T1000 (cell line): ENCODE data around the gene PDLIM5.
"Not testable (repeated sequence)": the region's sequence is repeated elsewhere in the genome, so short reads cannot be mapped to it uniquely, and the experiment has no call there.

Experiments used
- DNase-seq: peaks from one replicate; lab custom pipeline; 2025; ENCODE audit warnings: mixed read lengths; lab: John Stamatoyannopoulos, UW

Gene PDLIM5

DNA sequence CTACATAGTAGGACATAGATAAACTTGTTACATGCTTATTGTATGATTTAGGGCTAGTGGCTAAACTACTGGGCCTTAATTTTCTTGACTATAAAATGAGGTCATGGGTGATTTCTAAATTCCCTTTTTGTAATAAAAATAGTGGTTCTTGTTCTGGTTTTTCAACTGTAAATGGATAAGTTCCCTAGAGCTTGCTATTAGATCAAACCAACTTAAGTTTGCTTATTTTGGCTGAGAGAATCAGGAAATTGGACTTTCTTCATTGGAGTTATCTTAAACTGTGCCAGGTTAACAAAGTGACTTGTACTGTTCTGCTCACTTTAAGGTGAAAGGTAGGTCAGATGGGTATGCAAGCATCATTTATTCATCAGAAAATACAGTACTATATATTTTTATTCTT is 78.3 kb downstream of the PDLIM5 start:
- DNase-seq = no peak

DNA sequence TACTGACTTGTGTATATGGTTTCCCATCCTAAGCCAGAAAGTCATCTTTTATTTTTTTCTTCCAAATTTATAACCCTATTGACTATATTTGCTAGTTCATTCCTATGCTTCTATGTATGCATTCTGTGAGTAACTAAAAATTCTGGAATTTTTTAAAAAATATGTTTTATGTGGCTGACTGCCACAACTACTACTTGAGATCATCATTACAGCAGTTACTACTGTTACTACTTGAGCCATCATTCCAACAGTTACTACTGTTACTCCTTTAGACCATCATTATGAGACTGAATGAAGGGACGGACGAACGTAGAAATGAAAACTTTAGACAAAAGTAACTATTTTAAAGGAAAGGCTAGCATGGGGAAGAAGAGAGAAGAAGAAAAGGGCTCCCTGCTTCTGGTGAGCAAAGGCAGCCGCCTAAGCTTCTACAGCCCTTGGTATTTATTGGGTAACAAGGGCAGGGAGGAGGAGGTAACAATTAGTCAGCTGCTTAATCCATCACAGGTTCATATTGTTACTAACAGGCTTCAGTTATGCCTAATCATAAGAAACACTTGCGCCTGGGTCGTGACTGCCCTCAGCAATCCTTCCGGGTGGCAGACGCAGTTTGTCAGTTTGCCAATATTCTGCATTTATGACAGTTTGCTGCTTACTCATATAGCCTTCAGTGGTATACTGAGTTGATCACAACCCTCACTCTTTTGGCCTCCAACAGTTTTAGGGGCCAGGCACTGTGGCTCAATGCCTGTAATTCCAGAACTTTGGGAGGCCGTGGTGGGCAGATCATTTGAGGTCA is 80.4 kb downstream of the PDLIM5 start:
- peak; percentile 55 for DNase-seq

GRCh38 chr4:94533405-94534223 is 81.9 kb downstream of the PDLIM5 start:
- DNase-seq = no peak

DNA sequence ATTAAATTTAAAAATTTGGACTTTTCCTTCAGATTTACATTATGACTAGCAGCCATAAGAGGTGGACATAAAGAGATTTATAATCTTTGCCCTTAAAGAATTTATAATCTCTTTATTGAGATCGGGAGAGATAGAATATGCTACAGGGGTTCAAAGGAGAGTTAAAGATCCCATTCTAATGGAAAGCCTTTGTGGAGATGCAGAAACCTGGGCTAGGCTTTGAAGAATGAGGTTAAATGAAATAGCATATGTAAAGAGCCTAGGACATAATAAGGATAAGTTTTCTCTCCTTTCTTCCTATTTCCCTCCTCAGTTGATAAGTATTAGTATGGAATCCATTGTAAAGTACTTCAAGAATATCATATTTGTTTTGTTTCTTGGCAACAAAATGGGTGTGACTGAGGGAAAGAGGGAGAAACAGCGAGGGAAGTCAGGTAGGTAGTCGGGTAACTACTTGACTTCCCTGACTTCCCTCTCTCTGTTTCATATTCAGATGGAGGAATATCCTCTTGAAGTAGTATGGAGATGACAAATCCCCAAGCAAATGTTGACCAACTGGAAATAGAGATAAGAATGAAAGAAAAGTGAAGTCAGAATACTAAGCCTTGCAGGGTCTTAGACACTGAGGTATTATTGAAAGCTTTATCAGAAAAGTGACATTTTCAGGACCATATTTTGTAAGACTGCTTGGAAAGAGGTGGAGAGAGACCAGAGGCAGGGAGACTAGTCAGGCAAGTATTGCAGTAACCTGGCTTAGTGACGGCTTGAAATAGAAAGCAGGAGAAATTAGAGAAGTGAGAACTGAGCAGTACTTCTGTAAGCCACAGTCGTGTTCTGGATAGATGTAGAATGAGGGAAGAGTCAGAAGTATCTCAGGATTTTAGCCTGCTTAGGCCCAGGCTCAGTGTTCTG is 82.9 kb downstream of the PDLIM5 start:
- DNase-seq = no peak

GRCh38 chr4:94536049-94536448 is 84.3 kb downstream of the PDLIM5 start:
- no peak for DNase-seq

DNA sequence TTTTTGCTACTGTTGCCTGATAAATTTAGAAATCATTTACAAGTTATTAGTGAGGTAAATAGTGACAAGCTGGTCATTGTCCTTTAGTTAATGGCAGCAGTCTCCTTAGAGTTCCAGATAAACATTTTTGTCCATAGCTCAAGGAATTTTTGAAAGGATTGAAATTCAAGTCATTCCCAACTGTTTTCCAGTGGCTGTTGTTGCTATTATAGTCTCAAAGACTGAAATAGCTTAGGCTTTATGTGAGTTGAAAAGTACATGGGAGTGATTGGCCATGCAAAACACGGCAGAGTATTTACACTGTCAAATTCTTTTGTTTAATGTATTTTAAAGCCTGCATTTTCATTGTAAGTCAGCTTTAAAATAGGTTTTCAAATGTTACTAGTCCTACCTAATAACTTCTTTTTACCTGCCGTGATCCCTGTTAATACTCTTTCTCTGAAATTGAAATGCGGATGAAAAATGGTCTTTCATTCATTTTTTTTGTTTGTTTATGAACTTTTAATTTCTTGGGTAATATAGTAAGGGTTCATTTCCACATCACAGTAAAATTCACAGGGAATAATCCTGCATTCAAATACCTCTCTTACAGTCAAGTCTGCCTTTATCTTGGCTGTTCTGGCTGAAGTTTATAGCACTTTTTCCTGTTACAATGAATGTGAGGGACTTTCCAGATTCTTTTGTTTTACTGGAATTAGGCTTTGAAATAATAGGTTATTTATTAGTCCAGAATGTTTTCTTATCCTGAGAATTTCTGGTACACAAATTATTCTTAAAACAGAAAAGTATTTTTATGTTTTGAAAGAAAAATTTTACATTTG is 85.1 kb downstream of the PDLIM5 start:
- DNase-seq = no peak

DNA sequence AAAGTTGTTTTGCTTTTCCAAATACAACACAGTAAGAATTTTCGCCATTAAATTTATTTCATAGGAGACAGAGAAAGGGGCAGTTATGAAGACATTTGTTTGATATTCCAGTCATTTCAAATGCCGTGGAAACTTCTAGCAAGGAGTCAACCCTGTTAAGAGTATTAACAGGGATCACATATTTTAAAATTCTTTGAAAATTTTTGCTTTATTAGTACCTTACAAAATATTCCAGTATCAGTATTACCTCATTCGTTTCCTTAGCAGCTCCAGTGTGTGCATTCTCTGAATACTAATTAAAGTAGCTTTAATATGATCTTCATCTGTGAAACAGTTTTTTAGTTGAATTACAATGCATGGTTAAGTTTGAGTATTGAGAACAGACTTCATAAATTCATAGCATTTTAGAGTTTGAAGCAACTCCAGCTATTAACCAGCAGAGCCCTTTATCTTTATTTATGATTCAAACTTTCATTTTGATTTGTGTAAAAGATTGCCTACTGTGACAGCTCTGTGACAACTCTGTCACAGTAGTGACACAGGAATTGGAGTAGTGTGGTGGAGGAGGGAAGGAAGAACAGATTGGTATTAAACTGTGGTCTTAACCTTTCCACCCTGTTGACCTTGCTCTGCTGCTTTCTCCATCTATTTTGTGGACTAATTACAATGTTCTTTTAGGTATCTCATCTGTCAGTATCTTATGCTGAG is 86.3 kb downstream of the PDLIM5 start:
- DNase-seq = no peak

DNA sequence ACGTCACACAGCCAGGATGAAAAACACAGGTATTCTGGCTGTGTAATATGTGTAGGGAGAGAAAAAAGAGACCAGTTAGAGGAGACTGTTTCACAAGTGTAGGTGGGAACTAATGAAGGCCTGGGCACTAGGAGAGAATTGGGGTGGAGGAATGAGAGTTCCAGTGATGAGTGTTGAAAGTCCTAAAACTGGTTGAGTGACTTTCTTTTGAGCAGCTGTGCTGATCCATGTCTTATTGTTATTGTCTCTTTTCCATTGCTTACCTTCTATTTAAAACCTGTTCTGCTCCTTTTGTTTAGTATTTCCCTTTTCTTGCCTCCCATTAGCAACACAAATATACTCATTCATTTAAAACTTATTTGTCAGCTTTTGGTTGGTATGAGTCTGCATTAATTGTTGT is 88.7 kb downstream of the PDLIM5 start:
- no peak for DNase-seq

GRCh38 chr4:94544811-94545210 is 93.1 kb downstream of the PDLIM5 start:
- DNase-seq = no peak

- DNase-seq = no peak
Observed at GRCh38 chr4:94545296-94545695, 93.6 kb downstream of the PDLIM5 start.

DNA sequence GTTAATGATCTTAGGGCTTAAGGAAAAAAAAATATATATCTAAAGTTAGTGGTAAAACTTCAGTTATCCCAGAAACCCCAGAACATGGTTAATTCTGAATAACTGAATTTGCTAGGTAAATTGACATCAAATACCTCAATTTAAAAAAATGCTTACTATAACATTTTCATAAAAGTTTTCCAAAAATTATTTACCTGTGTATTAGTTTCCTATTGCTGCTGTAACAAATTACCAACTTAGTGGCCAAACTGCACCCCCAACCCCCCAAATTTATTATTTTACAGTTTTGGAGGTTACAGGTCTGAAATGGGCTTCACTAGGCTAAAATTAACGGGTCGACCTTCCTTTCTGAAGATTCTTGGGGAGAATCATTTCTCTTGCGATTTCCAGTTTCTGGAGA is 95.2 kb downstream of the PDLIM5 start:
- no peak for DNase-seq

GRCh38 chr4:94548571-94548970 is 96.8 kb downstream of the PDLIM5 start:
- DNase-seq = no peak

GRCh38 chr4:94550352-94550751 is 98.6 kb downstream of the PDLIM5 start:
- DNase-seq = no peak

- DNase-seq = no peak
Observed at GRCh38 chr4:94550851-94551250, 99.1 kb downstream of the PDLIM5 start.

- DNase-seq = no peak
Observed at GRCh38 chr4:94551643-94552564, 100.2 kb downstream of the PDLIM5 start.

DNA sequence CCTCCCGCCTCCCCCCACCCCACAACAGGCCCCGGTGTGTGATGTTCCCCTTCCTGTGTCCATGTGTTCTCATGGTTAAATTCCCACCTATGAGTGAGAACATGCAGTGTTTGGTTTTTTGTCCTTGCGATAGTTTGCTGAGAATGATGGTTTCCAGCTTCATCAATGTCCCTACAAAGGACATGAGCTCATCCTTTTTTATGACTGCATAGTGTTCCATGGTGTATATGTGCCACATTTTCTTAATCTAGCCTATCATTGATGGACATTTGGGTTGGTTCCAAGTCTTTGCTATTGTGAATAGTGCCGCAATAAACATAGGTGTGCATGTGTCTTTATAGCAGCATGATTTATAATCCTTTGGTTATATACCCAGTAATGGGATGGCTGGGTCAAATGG is 104.3 kb downstream of the PDLIM5 start:
- not testable (repeated sequence) for DNase-seq

GRCh38 chr4:94557632-94558031 is 105.9 kb downstream of the PDLIM5 start:
- DNase-seq = not testable (repeated sequence)

- no peak for DNase-seq
Observed at GRCh38 chr4:94558392-94558904, 106.7 kb downstream of the PDLIM5 start.

DNA sequence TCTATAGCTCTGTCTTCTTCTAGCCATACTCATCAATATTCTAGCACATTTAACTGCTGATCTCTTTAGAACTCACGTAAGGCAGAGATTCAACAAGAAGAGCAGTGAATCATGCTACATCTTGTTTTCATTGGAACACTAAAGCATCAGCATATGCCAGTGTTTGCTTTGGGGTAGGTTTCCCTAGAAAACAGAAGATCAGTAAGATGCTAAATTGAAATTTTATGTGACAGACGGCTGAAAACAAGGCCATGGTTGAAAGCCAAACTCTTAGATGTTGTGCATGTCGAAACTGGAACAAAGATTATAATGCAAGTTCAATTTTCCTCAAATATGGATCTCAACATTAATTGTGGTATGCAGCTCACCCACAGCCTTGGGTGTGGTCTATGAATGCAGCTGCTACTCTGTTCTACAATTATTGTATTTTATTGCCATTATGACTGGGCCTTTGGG is 107.6 kb downstream of the PDLIM5 start:
- DNase-seq = no peak
